ENCODE measurements around the gene HSD3B1. TPM values are rescaled to one million over a fixed set of nuclear protein-coding genes. Genes with fewer than 3 reads are reported as not detected.
"Not testable (repeated sequence)": the region's sequence is repeated elsewhere in the genome, so short reads cannot be mapped to it uniquely, and the experiment has no call there.

HSD3B1 gene
- total RNA-seq, 2 experiments from 2014 or later: not detected

- ChIA-PET POLR2A (no interaction called here), CTCF (no interaction called here)
- no peak for DNase-seq
- Mint-ChIP-seq H3K36me3 (no peaks in the 10 kb centered on the region), H3K27me3 (no peaks in the 10 kb centered on the region), H3K4me3 (no peak overlapping the region), H3K27ac (no peak overlapping the region), H3K9me3 (no peaks in the 10 kb centered on the region), H3K4me1 (ENCODE audit: low read depth) (no peaks in the 10 kb centered on the region)
- intact Hi-C loops (cut with micrococcal nuclease): no loop called here
These were observed 9.2 kb downstream of the HSD3B1 start for GRCh38 chr1:119516247-119516646.

- Mint-ChIP-seq H3K4me1 (ENCODE audit: low read depth) (no peaks in the 10 kb centered on the region), H3K9me3 (no peaks in the 10 kb centered on the region), H3K27me3 (no peaks in the 10 kb centered on the region), H3K27ac (no peak overlapping the region), H3K36me3 (no peaks in the 10 kb centered on the region), H3K4me3 (no peak overlapping the region)
- intact Hi-C loops (cut with micrococcal nuclease): no loop called here
- ChIA-PET CTCF (no interaction called here), POLR2A (no interaction called here)
- no peak for DNase-seq
These were observed 9.7 kb downstream of the HSD3B1 start for GRCh38 chr1:119516680-119517079.

- intact Hi-C loops (cut with micrococcal nuclease); H3K27me3 Mint-ChIP-seq; DNase-seq; H3K9me3 Mint-ChIP-seq; H3K36me3 Mint-ChIP-seq; CTCF ChIA-PET; POLR2A ChIA-PET; H3K4me3 Mint-ChIP-seq; H3K4me1 Mint-ChIP-seq (ENCODE audit: low read depth); H3K27ac Mint-ChIP-seq: not testable (repeated sequence)
These were observed 10.7 kb downstream of the HSD3B1 start for GRCh38 chr1:119517667-119518066.

GRCh38 chr1:119531606-119532323 is 24.8 kb downstream of the HSD3B1 start:
- CTCF ChIA-PET: no interaction called here
- no peaks in the 10 kb centered on the region for H3K9me3 Mint-ChIP-seq

GRCh38 chr1:119532324-119532910 is 25.4 kb downstream of the HSD3B1 start:
- intact Hi-C loops (cut with micrococcal nuclease): no loop called here
- DNase-seq: no peak
- no peaks in the 10 kb centered on the region for H3K4me1 Mint-ChIP-seq (ENCODE audit: low read depth)
- no peaks in the 10 kb centered on the region for H3K9me3 Mint-ChIP-seq
- H3K27me3 Mint-ChIP-seq: peaks cover 1% of the 10 kb centered on the region
- H3K4me3 Mint-ChIP-seq: no peak overlapping the region
- H3K27ac Mint-ChIP-seq: no peak overlapping the region
- no peaks in the 10 kb centered on the region for H3K36me3 Mint-ChIP-seq
- POLR2A ChIA-PET: no interaction called here
- CTCF ChIA-PET: no interaction called here

More at GRCh38 chr1:119531606-119532323, 24.8 kb downstream of the HSD3B1 start:
- POLR2A ChIA-PET: no interaction called here
- Mint-ChIP-seq H3K36me3 (no peaks in the 10 kb centered on the region), H3K27ac (no peak overlapping the region), H3K27me3 (peaks cover 1% of the 10 kb centered on the region), H3K4me1 (ENCODE audit: low read depth) (no peaks in the 10 kb centered on the region), H3K4me3 (no peak overlapping the region)
- intact Hi-C loops (cut with micrococcal nuclease): no loop called here
- DNase-seq: no peak

- intact Hi-C loops (cut with micrococcal nuclease): no loop called here
- ChIA-PET POLR2A (no interaction called here), CTCF (no interaction called here)
- Mint-ChIP-seq H3K4me1 (ENCODE audit: low read depth) (no peaks in the 10 kb centered on the region), H3K27ac (no peak overlapping the region), H3K4me3 (no peak overlapping the region), H3K36me3 (no peaks in the 10 kb centered on the region), H3K27me3 (peaks cover 1% of the 10 kb centered on the region), H3K9me3 (no peaks in the 10 kb centered on the region)
- no peak for DNase-seq
These were observed 28.4 kb downstream of the HSD3B1 start for GRCh38 chr1:119535381-119535780.

GRCh38 chr1:119537966-119538365 is 31.0 kb downstream of the HSD3B1 start:
- Mint-ChIP-seq H3K27me3 (no peaks in the 10 kb centered on the region), H3K9me3 (no peaks in the 10 kb centered on the region), H3K4me1 (ENCODE audit: low read depth) (no peaks in the 10 kb centered on the region), H3K4me3 (no peak overlapping the region), H3K36me3 (no peaks in the 10 kb centered on the region), H3K27ac (no peak overlapping the region)
- ChIA-PET CTCF (no interaction called here), POLR2A (no interaction called here)
- intact Hi-C loops (cut with micrococcal nuclease): no loop called here
- no peak for DNase-seq

- Mint-ChIP-seq H3K27me3 (peaks cover 4% of the 10 kb centered on the region), H3K4me1 (ENCODE audit: low read depth) (no peaks in the 10 kb centered on the region), H3K4me3 (no peak overlapping the region), H3K9me3 (no peaks in the 10 kb centered on the region), H3K36me3 (no peaks in the 10 kb centered on the region), H3K27ac (no peak overlapping the region)
- CTCF ChIA-PET: no interaction called here
- DNase-seq: no peak
- POLR2A ChIA-PET: no interaction called here
- intact Hi-C loops (cut with micrococcal nuclease): no loop called here
These were observed 32.6 kb downstream of the HSD3B1 start for GRCh38 chr1:119539636-119540035.

- Mint-ChIP-seq H3K4me1 (ENCODE audit: low read depth) (no peaks in the 10 kb centered on the region), H3K27ac (no peak overlapping the region), H3K36me3 (no peaks in the 10 kb centered on the region), H3K9me3 (no peaks in the 10 kb centered on the region), H3K27me3 (peaks cover 4% of the 10 kb centered on the region), H3K4me3 (no peak overlapping the region)
- no peak for DNase-seq
- intact Hi-C loops (cut with micrococcal nuclease): no loop called here
- ChIA-PET POLR2A (no interaction called here), CTCF (interaction anchor here (1.0 kb wide), 1 partner anchor 135 kb away, joined by 4 read pairs; no protein-coding TSS in a partner anchor)
These were observed 34.4 kb downstream of the HSD3B1 start for GRCh38 chr1:119541389-119541788.

GRCh38 chr1:119542492-119542946 is 35.5 kb downstream of the HSD3B1 start:
- H3K4me3 Mint-ChIP-seq: no peak overlapping the region
- no peaks in the 10 kb centered on the region for H3K4me1 Mint-ChIP-seq (ENCODE audit: low read depth)
- POLR2A ChIA-PET: no interaction called here
- H3K9me3 Mint-ChIP-seq: no peaks in the 10 kb centered on the region
- peaks cover 4% of the 10 kb centered on the region for H3K27me3 Mint-ChIP-seq
- no peaks in the 10 kb centered on the region for H3K36me3 Mint-ChIP-seq
- CTCF ChIA-PET: interaction anchor here (1.0 kb wide), 1 partner anchor 133 kb away, joined by 4 read pairs; no protein-coding TSS in a partner anchor
- no peak overlapping the region for H3K27ac Mint-ChIP-seq
- intact Hi-C loops (cut with micrococcal nuclease): no loop called here
- no peak for DNase-seq

- peak; percentile 12 for DNase-seq
- CTCF ChIA-PET: no interaction called here
- POLR2A ChIA-PET: no interaction called here
- Mint-ChIP-seq H3K4me3 (no peak overlapping the region), H3K27me3 (peaks cover 4% of the 10 kb centered on the region), H3K27ac (no peak overlapping the region), H3K36me3 (no peaks in the 10 kb centered on the region), H3K9me3 (no peaks in the 10 kb centered on the region), H3K4me1 (ENCODE audit: low read depth) (no peaks in the 10 kb centered on the region)
- intact Hi-C loops (cut with micrococcal nuclease): no loop called here
These were observed 37.3 kb downstream of the HSD3B1 start for GRCh38 chr1:119544165-119544762.

- peaks cover 4% of the 10 kb centered on the region for H3K27me3 Mint-ChIP-seq
- intact Hi-C loops (cut with micrococcal nuclease): no loop called here
- CTCF ChIA-PET: no interaction called here
These were observed 39.6 kb downstream of the HSD3B1 start for GRCh38 chr1:119546641-119547040.

GRCh38 chr1:119547306-119547705 is 40.3 kb downstream of the HSD3B1 start:
- CTCF ChIA-PET: no interaction called here
- intact Hi-C loops (cut with micrococcal nuclease): no loop called here

More at GRCh38 chr1:119546641-119547040, 39.6 kb downstream of the HSD3B1 start:
- Mint-ChIP-seq H3K36me3 (no peaks in the 10 kb centered on the region), H3K4me1 (ENCODE audit: low read depth) (no peaks in the 10 kb centered on the region), H3K9me3 (no peaks in the 10 kb centered on the region), H3K4me3 (no peak overlapping the region), H3K27ac (no peak overlapping the region)
- DNase-seq: no peak
- POLR2A ChIA-PET: no interaction called here

More at GRCh38 chr1:119547306-119547705, 40.3 kb downstream of the HSD3B1 start:
- Mint-ChIP-seq H3K36me3 (no peaks in the 10 kb centered on the region), H3K27me3 (peaks cover 4% of the 10 kb centered on the region), H3K27ac (no peak overlapping the region), H3K4me1 (ENCODE audit: low read depth) (no peaks in the 10 kb centered on the region), H3K4me3 (no peak overlapping the region), H3K9me3 (no peaks in the 10 kb centered on the region)
- DNase-seq: no peak
- POLR2A ChIA-PET: no interaction called here
